ENCODE measurements around the gene SLC38A10. TPM values are rescaled to one million over a fixed set of nuclear protein-coding genes. Genes with fewer than 3 reads are reported as not detected.

Gene SLC38A10
- total and polyA plus RNA-seq, 10 of the 15 experiments (the other 5 are each of a cell fraction or from before 2014, with no cell fraction given): 0.52 to 67.9 (median 22.1) TPM

DNA sequence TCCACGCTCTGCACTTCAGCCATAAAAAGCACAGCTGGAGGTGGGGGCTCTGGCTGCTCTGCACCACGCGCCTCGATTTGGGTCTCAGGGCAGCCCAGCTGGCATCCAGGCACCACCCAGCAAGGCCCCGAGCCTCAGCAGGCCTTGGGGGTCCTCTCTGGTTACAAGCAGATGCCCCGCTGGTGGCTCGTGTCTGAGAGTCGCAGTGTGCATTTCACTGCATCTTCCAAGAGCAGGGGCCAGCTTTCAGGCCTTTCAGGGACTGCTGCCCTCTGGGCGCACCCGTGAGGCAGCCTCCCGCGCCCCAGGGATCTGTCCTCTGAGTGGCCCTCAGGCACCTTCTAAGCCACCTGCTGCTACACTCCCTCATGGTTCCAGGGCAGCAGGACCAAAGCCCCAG, 30.5 kb downstream of the SLC38A10 start:
- TF ChIP-seq, protein P1, sequence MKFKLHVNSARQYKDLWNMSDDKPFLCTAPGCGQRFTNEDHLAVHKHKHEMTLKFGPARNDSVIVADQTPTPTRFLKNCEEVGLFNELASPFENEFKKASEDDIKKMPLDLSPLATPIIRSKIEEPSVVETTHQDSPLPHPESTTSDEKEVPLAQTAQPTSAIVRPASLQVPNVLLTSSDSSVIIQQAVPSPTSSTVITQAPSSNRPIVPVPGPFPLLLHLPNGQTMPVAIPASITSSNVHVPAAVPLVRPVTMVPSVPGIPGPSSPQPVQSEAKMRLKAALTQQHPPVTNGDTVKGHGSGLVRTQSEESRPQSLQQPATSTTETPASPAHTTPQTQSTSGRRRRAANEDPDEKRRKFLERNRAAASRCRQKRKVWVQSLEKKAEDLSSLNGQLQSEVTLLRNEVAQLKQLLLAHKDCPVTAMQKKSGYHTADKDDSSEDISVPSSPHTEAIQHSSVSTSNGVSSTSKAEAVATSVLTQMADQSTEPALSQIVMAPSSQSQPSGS (IDR thresholded peaks at IDR 0.05; ENCODE audit: low read length): no peak
- TF ChIP-seq TCF7 (IDR thresholded peaks at IDR 0.05; ENCODE audit: borderline replicate concordance): no peak
- no peak for TF ChIP-seq ZNF207 (IDR thresholded peaks at IDR 0.05; ENCODE audit: borderline replicate concordance)
- TF ChIP-seq JUNB (IDR thresholded peaks at IDR 0.05): no peak
- no peak for DNase-seq (ENCODE audit: low read depth, low spot score)
- no peaks in the 10 kb centered on the region for H3K4me1 ChIP-seq (ENCODE audit: control insufficient read depth, insufficient read depth, low read length)
- H3K79me2 ChIP-seq (ENCODE audit: control insufficient read depth, insufficient read depth, low read length): no peaks in the 10 kb centered on the region
- intact Hi-C loops (cut with micrococcal nuclease; ENCODE audit: unreplicated experiment): no loop called here
- H3K27ac ChIP-seq (ENCODE audit: control insufficient read depth, insufficient read depth): no peak overlapping the region
- no peak overlapping the region for H3K4me2 ChIP-seq (ENCODE audit: control insufficient read depth, insufficient read depth)
- H3K9me3 ChIP-seq (replicated peaks; ENCODE audit: control insufficient read depth, insufficient read depth, low read length): no peaks in the 10 kb centered on the region
- no peak overlapping the region for H2AFZ ChIP-seq (ENCODE audit: control insufficient read depth, low read depth, low read length)
- ChIA-PET CTCF (no interaction called here), POLR2A (no interaction called here), RAD21 (ENCODE audit: unreplicated experiment) (no interaction called here), SMC1A (ENCODE audit: uncharacterized antibody, unreplicated experiment) (no interaction called here)
- WGBS (ENCODE audit: insufficient coverage, insufficient replicate concordance, low lambda C conversion rate, missing lambda C conversion rate): 88% methylated on average over 12 of the region's 12 CpGs
- H3K9ac ChIP-seq (ENCODE audit: control insufficient read depth, insufficient read depth, low read length): no peak overlapping the region
- in situ Hi-C loops (cut with MboI): no loop called here
- H3K36me3 ChIP-seq (ENCODE audit: control insufficient read depth in 2 of 2, insufficient read depth in 2 of 2, low read length in 1 of 2): peaks cover 12 to 16% of the 10 kb centered on the region in 2 experiments
- no TSS peak for BruUV-seq (replicated peaks)
- ATAC-seq: no peak
- FAIRE-seq: no peak
- H3K27me3 ChIP-seq (replicated peaks in 1 of 2; ENCODE audit: control insufficient read depth in 2 of 2, insufficient read depth in 2 of 2, low read length in 1 of 2): no peaks in the 10 kb centered on the region
- no peaks in the 10 kb centered on the region for H4K20me1 ChIP-seq (ENCODE audit: control insufficient read depth, insufficient read depth)
- no peak overlapping the region for H3K4me3 ChIP-seq

DNA sequence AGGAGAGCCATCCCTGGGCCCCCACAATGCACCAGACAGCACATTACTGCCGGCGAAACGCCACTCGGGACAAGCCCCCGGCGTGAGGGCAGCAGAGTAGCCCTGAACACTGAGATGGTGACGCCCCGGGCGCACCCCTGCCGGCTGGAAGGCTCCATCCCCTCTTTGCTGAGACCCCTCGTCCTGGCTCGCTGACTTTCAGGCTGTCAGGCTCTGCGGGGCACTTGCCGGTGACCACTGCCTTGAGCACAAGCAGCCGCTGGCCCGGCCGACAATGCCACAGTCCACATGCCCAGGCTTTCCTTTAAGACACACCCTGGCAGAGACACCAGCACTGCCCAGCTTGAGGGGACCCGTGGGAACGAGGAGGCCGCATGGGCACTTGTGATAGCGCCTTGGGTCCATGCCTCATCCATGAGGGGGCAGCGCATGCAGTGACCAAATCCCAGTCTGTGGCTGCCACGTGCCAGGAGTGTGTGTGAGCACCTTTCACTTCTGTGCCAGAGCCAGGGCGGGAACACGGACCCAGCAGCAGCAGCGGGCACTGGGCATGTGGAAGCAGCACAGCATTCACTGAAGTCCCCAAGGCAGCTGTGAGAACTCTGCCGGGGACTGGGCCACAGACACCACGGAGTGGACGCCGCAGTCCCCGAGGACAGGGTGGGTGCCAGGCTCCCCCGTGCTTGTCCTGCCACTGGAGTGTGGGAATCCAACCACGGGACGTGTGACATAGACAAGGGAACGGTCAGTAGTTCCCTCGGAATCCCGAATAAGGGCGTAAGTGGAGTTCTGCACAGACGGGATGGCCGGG, 31.5 kb downstream of the SLC38A10 start:
- 94% methylated on average over 40 of the region's 40 CpGs for WGBS (ENCODE audit: insufficient coverage, insufficient replicate concordance, low lambda C conversion rate, missing lambda C conversion rate)
- no peak overlapping the region for H3K9ac ChIP-seq (ENCODE audit: control insufficient read depth, insufficient read depth, low read length)
- ChIA-PET SMC1A (ENCODE audit: uncharacterized antibody, unreplicated experiment) (no interaction called here), CTCF (no interaction called here), POLR2A (no interaction called here), RAD21 (ENCODE audit: unreplicated experiment) (no interaction called here)
- TF ChIP-seq SMARCA5 (IDR thresholded peaks at IDR 0.05) (no peak), LARP7 (IDR thresholded peaks at IDR 0.05) (no peak), SUPT20H (IDR thresholded peaks at IDR 0.05; ENCODE audit: borderline replicate concordance, control insufficient read depth, low read depth, low read length) (no peak)
- TF ChIP-seq, protein P2, sequence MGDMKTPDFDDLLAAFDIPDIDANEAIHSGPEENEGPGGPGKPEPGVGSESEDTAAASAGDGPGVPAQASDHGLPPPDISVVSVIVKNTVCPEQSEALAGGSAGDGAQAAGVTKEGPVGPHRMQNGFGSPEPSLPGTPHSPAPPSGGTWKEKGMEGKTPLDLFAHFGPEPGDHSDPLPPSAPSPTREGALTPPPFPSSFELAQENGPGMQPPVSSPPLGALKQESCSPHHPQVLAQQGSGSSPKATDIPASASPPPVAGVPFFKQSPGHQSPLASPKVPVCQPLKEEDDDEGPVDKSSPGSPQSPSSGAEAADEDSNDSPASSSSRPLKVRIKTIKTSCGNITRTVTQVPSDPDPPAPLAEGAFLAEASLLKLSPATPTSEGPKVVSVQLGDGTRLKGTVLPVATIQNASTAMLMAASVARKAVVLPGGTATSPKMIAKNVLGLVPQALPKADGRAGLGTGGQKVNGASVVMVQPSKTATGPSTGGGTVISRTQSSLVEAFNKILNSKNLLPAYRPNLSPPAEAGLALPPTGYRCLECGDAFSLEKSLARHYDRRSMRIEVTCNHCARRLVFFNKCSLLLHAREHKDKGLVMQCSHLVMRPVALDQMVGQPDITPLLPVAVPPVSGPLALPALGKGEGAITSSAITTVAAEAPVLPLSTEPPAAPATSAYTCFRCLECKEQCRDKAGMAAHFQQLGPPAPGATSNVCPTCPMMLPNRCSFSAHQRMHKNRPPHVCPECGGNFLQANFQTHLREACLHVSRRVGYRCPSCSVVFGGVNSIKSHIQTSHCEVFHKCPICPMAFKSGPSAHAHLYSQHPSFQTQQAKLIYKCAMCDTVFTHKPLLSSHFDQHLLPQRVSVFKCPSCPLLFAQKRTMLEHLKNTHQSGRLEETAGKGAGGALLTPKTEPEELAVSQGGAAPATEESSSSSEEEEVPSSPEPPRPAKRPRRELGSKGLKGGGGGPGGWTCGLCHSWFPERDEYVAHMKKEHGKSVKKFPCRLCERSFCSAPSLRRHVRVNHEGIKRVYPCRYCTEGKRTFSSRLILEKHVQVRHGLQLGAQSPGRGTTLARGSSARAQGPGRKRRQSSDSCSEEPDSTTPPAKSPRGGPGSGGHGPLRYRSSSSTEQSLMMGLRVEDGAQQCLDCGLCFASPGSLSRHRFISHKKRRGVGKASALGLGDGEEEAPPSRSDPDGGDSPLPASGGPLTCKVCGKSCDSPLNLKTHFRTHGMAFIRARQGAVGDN (IDR thresholded peaks at IDR 0.05): no peak
- peaks cover 12 to 23% of the 10 kb centered on the region in 2 experiments; a peak in 3 of 4 replicates for H3K36me3 ChIP-seq (ENCODE audit: control insufficient read depth in 2 of 2, insufficient read depth in 2 of 2, low read length in 1 of 2)
- no peaks in the 10 kb centered on the region for H3K27me3 ChIP-seq (replicated peaks in 1 of 2; ENCODE audit: control insufficient read depth in 2 of 2, insufficient read depth in 2 of 2, low read length in 1 of 2)
- no peaks in the 10 kb centered on the region for H3K4me1 ChIP-seq (ENCODE audit: control insufficient read depth, insufficient read depth, low read length)
- H3K4me2 ChIP-seq (ENCODE audit: control insufficient read depth, insufficient read depth): no peak overlapping the region
- in situ Hi-C loops (cut with MboI): no loop called here
- DNase-seq (ENCODE audit: low read depth, low spot score) (no peak), FAIRE-seq (no peak), ATAC-seq (no peak)
- H3K4me3 ChIP-seq: no peak overlapping the region
- intact Hi-C loops (cut with micrococcal nuclease; ENCODE audit: unreplicated experiment): no loop called here
- H3K27ac ChIP-seq (ENCODE audit: control insufficient read depth, insufficient read depth): no peak overlapping the region
- H3K9me3 ChIP-seq (replicated peaks; ENCODE audit: control insufficient read depth, insufficient read depth, low read length): no peaks in the 10 kb centered on the region
- no TSS peak for BruUV-seq (replicated peaks)
- no peaks in the 10 kb centered on the region for H3K79me2 ChIP-seq (ENCODE audit: control insufficient read depth, insufficient read depth, low read length)
- no peak overlapping the region for H2AFZ ChIP-seq (ENCODE audit: control insufficient read depth, low read depth, low read length)
- no peaks in the 10 kb centered on the region for H4K20me1 ChIP-seq (ENCODE audit: control insufficient read depth, insufficient read depth)
